Heart left ventricle (tissue), 16 donors: Measurements from ENCODE around the gene DUSP11. TPM values are rescaled to one million over a fixed set of nuclear protein-coding genes. Genes with fewer than 3 reads are reported as not detected.
"Not testable (repeated sequence)": the region's sequence is repeated elsewhere in the genome, so short reads cannot be mapped to it uniquely, and the experiment has no call there.

Source experiments
- ATAC-seq, 4 donors: fragments of 200-7000 bp; cut with Tn5 transposase; one replicate each; pipeline ENCODE4 v1.9.1; 2020 to 2022; ENCODE audit warnings: moderate library complexity in 4 of 4, mild to moderate bottlenecking in 3 of 4, moderate number of reproducible peaks in 1 of 4
- DNase-seq, 5 donors: peaks; one replicate each; pipeline ENCODE4 v3.0.0-alpha.2; 2020
- H3K27ac ChIP-seq, 12 donors: fragments of 200-600 bp; sonication (generic) in 4 of 12; one replicate each; pipeline versions ENCODE4 v1.5.0 to v1.8.0; 2016 to 2022; ENCODE audit warnings: mild to moderate bottlenecking in 2 of 12
- H3K27me3 ChIP-seq, 9 donors: fragments of 200-600 bp; sonication (generic) in 2 of 9; one replicate each; pipeline versions ENCODE4 v1.5.1 to v1.8.0; 2016 to 2022; ENCODE audit warnings: mild to moderate bottlenecking in 3 of 9
- H3K36me3 ChIP-seq, 9 donors: fragments of 200-600 bp; sonication (generic) in 2 of 9; one replicate each; pipeline versions ENCODE4 v1.5.0 to v1.8.0; 2018 to 2022; ENCODE audit warnings: mild to moderate bottlenecking in 2 of 9
- H3K4me1 ChIP-seq, 12 donors: fragments of 200-600 bp; sonication (generic) in 4 of 12; one replicate each; pipeline versions ENCODE4 v1.5.0 to v1.8.0; 2016 to 2022; ENCODE audit warnings: mild to moderate bottlenecking in 3 of 12
- H3K4me3 ChIP-seq, 12 donors: fragments of 200-600 bp; sonication (generic) in 4 of 12; one replicate each; pipeline versions ENCODE4 v1.5.0 to v1.8.0; 2017 to 2022; ENCODE audit warnings: mild to moderate bottlenecking in 9 of 12, moderate library complexity in 4 of 12
- H3K9me3 ChIP-seq, 12 donors: fragments of 200-600 bp; sonication (generic) in 4 of 12; one replicate each; pipeline versions ENCODE4 v1.5.0 to v1.8.0; 2016 to 2022; ENCODE audit warnings: mild to moderate bottlenecking in 1 of 12
- CTCF ChIP-seq, 12 donors: fragments of 200-600 bp; sonication (generic) in 4 of 12; IDR thresholded peaks; one replicate each; pipeline versions ENCODE4 v1.5.0 to v1.8.0; 2018 to 2022; ENCODE audit warnings: antibody characterized with exemption in 12 of 12, mild to moderate bottlenecking in 5 of 12
- POLR2A ChIP-seq, 2 donors: fragments of 450-650 bp; IDR thresholded peaks; one replicate each; pipeline ENCODE4 v1.6.1; 2017; ENCODE audit warnings: antibody characterized with exemption in 2 of 2, mild to moderate bottlenecking in 2 of 2, moderate library complexity in 2 of 2
- WGBS, 4 donors: extraction: QIAGEN DNeasy Blood & Tissue Kit in 2 of 4; methylation state at CpG; one replicate each; pipeline versions ENCODE4 v1.1.5 to v1.1.7; 2013 to 2018; 5-methylcytosine and 5-hydroxymethylcytosine counted together
- intact Hi-C, 10 donors: fragments of 100-400 bp; cut with DNase I; formaldehyde crosslinking; loops; one replicate each; pipeline versions ENCODE4 v1.11.1 to v1.14.2; 2022
- polyA plus RNA-seq, 2 donors: library from polyadenylated mRNA; stranded (reverse); fragments of 200-250 nt; gene quantifications; one replicate each; pipeline ENCODE4 v1.2.3, GENCODE V29; 2013
- total RNA-seq, 9 donors: library from RNA; depleted of rRNA in 2 of 9; stranded (reverse); fragments of >200 nt in 2 of 9; fragmentation: NEBNext Ultra II Directional in 3 of 9; extraction: Animal tissue kit (Norgen Biotek cat#: 25700) in 3 of 9; gene quantifications; one replicate each; pipeline versions ENCODE4 v1.1.0 to v1.2.4, GENCODE V29; 2016 to 2023
- donor health status: ischemic (EF 13 %, LVEDD 7.1; RV severe dilation, severe dysfunction).
- donor health status: healthy with polysubstance abuse.
- donor health status: DM: no; HTN: yes; CAD: no.
- donor health status: DM: no; HTN: no; CAD: no.
- donor health status: ischemic (EF 25% LVEDD 6.9; RV normal size, moderate dysfunction).
- donor health status: ischemic (EF 25% LVEDD 5.7; RV mildly dilated, moderate dysfunction).
- donor health status: healthy.
- donor health status: DM: yes; HTN: yes; CAD: no.
- donor health status: ischemic (EF 35%, LVEDD 5.7; RV mildly dilated, moderate dysfunction).
- donor health status: nonischemic (EF 11% LVEDD 7.7; RV severe dilation, severe dysfunction).
- donor health status: DM: yes; HTN: yes; CAD: no.
- donor health status: PGD.
- donor health status: ischemic (EF 29% LVEDD 5.4; RV normal size, mild dysfunction).
- donor health status: nonischemic (EF 23%, LVEDD 6.1; RV moderate dilation, normal function).

DUSP11 gene
- total and polyA plus RNA-seq, 11 donors: 6.7 to 13.8 (median 10.8) TPM

DNA sequence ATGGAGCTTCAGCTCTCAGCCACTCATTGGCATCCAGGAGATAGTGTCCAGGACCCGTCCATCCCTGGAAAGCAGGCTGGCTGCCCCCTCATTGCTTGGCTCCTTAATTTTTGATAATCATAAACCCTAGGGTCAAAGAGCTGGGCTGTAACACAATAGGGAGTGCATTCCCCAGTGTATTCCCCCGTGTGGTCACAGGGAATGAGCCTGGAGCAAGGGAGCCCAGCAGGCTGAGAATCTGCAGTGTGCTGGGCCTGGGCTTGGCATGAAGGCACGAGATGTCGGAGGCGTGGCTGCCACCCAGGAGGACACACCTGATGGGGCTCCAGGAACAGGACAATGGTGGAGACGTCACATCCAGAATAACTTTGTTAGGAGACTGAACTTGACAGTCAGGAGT, 61.5 kb downstream of the DUSP11 start:
- H3K4me3 ChIP-seq: no peak overlapping the region
- H3K36me3 ChIP-seq: no peaks in the 10 kb centered on the region
- peaks cover 0 to 23% (median 0%) of the 10 kb centered on the region in 12 donors for H3K4me1 ChIP-seq
- H3K27ac ChIP-seq: no peak overlapping the region
- TF ChIP-seq POLR2A (IDR thresholded peaks at IDR 0.05): no peak
- TF ChIP-seq CTCF (IDR thresholded peaks at IDR 0.05): no peak
- ATAC-seq: no peak
- no peaks in the 10 kb centered on the region for H3K27me3 ChIP-seq
- WGBS, 4 donors: 74 to 81% (median 77%) methylated on average over 6 of the region's 6 CpGs
- intact Hi-C loops: no loop called here
- peaks cover 0 to 7% (median 0%) of the 10 kb centered on the region in 12 donors for H3K9me3 ChIP-seq
- no peak for DNase-seq

- H3K27ac ChIP-seq, H3K9me3 ChIP-seq, intact Hi-C loops, H3K4me3 ChIP-seq, H3K36me3 ChIP-seq, DNase-seq, H3K27me3 ChIP-seq, ATAC-seq: not testable (repeated sequence)
- H3K4me1 ChIP-seq: peaks cover 0 to 23% (median 0%) of the 10 kb centered on the region in 12 donors
- WGBS, 4 donors: 70 to 82% (median 79%) methylated on average over 2 to 4 of the region's 4 CpGs
These were observed 62.2 kb downstream of the DUSP11 start for GRCh38 chr2:73717695-73718094.

DNA sequence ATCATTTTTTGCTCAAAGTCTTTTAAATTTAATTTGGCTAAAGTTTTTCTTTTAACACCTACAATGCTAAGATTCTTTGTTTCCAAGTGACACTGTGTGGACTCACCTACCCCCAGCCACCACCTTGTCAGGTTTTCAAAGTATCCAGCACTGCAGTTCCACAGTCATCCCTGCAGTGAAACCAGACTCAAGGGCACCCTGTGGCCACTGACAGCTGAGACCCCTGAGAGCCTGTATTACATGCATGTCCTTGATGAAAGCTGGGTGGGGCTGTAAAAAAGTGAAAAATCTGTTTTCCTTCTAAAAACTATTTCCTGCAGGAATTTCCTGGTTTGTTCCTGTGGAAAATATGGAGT, 62.7 kb downstream of the DUSP11 start:
- Histone ChIP-seq H3K27me3 (no peaks in the 10 kb centered on the region), H3K27ac (peak overlapping the region in 2 of 12 donors; percentile 56 to 79), H3K9me3 (peaks cover 0 to 8% (median 0%) of the 10 kb centered on the region in 12 donors), H3K4me3 (peak overlapping the region in 1 of 12 donors; percentile 38), H3K4me1 (peaks cover 0 to 23% (median 0%) of the 10 kb centered on the region in 12 donors), H3K36me3 (no peaks in the 10 kb centered on the region)
- intact Hi-C loops: no loop called here
- TF ChIP-seq CTCF (IDR thresholded peaks at IDR 0.05) (no peak), POLR2A (IDR thresholded peaks at IDR 0.05) (no peak)
- DNase-seq (no peak), ATAC-seq (peak in 1 of 4 donors; percentile 14)

- H3K4me1 ChIP-seq: peaks cover 0 to 23% (median 0%) of the 10 kb centered on the region in 12 donors
- no peaks in the 10 kb centered on the region for H3K36me3 ChIP-seq
- TF ChIP-seq POLR2A (IDR thresholded peaks at IDR 0.05) (no peak), CTCF (IDR thresholded peaks at IDR 0.05) (no peak)
- peak in 3 of 4 donors; percentile 44 to 64 (median 58) for ATAC-seq
- peak overlapping the region in 4 of 12 donors; percentile 13 to 79 (median 40) for H3K27ac ChIP-seq
- H3K27me3 ChIP-seq: no peaks in the 10 kb centered on the region
- intact Hi-C loops: no loop called here
- 34 to 50% (median 45%) methylated on average over 8 of the region's 8 CpGs for WGBS, 4 donors
- peak overlapping the region in 3 of 12 donors; percentile 6 to 38 (median 28) for H3K4me3 ChIP-seq
- DNase-seq: no peak
- peaks cover 0 to 8% (median 0%) of the 10 kb centered on the region in 12 donors for H3K9me3 ChIP-seq
These were observed 63.2 kb downstream of the DUSP11 start for GRCh38 chr2:73716543-73717250.
